Stimulated activated CD8-positive, alpha-beta memory T cell treated with anti-CD3 and anti-CD28 coated beads, Interleukin-15, amount 100 ng/mL, for 24 hours (primary cell): ENCODE measurements around the gene ASGR2.
"Not testable (repeated sequence)": the region's sequence is repeated elsewhere in the genome, so short reads cannot be mapped to it uniquely, and the experiment has no call there.

Experiments used
- DNase-seq: peaks from one replicate; pipeline ENCODE4 v3.0.0-alpha.2; 2020; ENCODE audit warnings: low read depth

The ASGR2 gene, protein sequence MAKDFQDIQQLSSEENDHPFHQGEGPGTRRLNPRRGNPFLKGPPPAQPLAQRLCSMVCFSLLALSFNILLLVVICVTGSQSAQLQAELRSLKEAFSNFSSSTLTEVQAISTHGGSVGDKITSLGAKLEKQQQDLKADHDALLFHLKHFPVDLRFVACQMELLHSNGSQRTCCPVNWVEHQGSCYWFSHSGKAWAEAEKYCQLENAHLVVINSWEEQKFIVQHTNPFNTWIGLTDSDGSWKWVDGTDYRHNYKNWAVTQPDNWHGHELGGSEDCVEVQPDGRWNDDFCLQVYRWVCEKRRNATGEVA

DNA sequence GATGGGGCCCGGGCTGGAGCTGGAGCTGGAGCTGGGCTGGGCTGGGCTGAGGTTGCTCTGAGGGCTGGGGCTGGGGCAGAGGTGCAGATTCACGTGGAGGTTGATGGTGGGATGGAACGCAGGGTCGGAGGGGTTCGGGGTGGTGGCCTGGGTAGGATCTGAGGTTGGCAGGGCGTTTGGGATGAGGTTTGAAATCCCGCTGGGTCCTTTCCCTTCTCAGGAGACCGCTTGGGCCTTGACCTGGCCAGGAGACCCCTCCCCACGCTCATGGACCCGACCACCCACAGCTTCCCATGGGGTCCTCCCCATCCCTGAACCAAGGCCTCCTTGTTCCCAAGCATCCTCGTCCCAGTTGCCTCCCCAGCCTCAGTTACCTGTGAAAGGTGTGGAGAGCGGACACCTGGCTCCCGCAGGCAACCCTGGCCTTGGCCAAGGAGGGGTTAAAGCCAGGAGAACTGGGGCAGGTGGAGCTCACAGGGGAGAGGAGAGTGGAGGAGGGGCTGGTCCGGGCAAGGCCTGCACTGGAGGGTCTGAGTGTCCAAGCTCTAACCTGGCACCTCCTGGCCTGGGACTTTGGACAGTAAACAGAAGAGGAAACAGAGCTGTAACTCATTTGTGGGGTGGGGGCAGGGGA, at the start of gene ASGR2:
Gene ASGR2, minus strand, starts transcription at position 582 of the 634 bp plus-strand sequence. CDS start 582 bp downstream, outside the sequence.
- no peak for DNase-seq

DNA sequence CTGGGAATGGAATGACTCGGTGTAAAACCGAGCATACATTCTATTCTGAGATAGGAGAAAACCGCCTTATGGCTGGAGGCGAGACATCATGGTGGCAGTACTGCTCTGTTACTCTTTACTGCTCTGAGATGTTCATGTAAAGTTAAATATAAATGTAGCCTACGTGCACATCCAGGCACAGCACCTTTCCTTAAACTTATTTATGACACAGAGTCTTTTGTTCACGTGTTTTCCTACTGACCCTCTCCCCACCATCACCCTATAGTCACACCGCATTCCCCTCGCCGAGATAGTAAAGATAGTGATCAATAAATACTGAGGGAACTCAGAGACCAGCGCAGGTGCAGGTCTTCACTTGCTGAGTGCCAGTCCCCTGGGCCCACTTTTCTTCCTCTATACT, 44.9 kb upstream of the ASGR2 start:
- not testable (repeated sequence) for DNase-seq

DNA sequence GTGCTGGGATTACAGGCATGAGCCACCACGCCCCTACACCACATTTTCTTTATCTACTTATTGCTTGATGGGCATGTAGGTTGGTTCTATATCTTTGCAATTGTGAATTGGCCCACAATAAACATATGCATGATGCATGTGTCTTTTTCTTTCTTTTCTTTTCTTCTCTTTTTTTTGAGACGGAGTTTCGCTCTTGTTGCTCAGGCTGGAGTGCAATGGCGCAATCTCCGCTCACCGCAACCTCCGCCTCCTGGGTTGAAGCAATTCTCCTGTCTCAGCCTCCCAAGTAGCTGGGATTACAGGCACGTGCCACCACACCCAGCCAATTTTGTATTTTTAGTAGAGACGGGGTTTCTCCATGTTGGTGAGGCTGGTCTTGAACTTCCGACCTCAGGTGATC, 43.8 kb upstream of the ASGR2 start:
- DNase-seq = not testable (repeated sequence)

DNA sequence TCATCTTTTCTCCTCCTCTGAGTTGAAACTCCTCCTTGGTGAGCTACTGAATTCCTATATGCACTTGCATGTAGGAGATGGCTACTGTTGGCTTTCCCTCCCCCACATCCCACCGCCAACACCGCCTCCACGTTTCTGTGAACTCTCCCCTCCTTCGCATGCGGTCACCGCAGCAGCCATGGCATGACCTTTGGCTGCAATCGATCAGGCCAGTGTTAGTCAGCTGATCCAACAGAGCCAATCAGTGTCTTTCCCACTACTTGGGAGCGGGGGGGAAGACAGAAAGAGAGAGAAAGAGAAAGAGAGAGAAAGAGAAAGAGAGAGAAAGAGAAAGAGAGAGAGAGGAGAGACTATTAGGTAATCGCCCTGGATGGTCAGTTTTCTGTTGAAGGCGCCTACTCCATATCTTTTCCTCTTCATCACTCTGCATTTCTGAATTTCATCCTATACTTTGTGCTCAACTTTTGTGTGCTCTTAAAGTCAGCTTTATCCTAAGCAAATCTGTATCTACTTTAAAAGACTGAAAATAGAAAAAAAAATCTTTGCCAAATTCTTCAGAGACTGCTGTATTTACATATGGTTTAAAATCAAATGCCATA, 41.8 kb upstream of the ASGR2 start:
- no peak for DNase-seq

DNA sequence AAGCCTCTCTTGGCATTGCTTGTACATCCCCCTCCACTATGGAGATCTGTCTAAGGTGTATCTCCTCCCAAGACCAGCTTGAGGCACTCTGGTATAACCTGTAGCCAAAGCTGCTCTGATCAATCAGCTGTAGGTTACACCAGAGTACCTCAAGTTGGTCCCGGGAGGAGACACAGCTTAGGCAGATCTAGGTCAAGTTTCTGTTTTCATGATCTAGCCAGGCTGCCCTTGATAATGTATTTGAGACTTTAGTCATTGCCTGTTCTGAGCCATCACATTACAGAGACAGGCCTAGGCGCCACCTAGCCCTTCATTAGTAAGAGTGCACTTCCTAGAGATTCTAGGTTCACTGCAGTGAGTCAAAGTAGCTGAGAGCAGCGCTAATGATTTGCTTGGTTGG, 33.1 kb upstream of the ASGR2 start:
- no peak for DNase-seq

DNA sequence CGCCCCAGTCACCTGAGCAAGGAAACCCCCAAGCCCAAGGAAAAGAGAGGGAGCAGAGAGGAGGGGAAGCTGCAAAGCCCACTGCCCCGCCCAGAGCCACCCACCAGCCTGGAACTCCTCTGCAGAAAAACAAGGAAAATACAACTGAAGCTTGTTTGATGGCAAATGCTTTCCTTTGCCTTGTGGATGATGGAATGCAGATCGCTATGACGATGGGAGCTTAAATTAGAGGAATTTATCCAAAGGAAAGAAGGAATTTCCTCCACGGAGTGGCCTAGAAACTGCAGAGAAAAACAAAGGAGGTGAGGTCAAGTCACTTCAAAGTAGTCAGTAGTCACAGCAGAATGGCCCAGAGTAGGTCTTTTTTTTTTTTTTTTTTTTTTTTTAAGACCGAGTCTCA, 31.5 kb upstream of the ASGR2 start:
- DNase-seq = no peak

DNA sequence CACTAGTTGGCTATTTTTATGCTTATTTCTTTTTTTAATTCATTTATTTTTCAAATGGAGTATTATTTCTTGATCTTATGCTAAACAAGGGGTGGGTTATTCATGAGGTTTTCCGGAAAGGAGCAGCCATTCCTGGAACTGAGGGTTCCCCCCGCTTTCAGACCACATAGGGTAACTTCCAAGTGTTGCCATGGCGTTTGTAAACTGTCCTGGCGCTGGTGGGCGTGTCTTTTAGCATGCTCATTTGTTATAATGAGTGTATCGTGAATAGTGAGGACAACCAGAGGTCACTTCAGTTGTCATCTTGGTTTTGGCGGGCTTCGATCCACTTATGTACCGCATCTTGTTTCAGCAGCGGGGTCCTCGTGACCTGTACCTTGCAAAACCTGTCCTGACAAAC, 29.6 kb upstream of the ASGR2 start:
- DNase-seq = no peak

DNA sequence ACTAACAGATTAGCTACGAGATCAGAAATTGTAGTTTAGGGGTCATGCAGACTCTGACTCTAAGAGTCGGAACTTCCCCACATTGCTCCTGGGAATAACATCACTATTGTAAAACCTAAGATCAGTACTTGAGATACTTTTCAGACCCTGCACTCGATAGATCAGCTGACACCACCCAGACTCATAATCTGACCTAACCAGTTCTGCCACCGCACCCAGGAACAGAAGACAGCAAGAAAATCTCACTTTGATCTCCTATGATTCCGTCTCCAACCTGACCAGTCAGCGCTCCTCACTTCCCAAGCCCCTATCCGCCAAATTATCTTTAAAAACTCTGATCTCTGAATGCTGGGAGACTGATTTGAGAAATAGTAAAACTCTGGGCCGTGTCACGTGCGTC, 27.2 kb upstream of the ASGR2 start:
- DNase-seq = no peak

DNA sequence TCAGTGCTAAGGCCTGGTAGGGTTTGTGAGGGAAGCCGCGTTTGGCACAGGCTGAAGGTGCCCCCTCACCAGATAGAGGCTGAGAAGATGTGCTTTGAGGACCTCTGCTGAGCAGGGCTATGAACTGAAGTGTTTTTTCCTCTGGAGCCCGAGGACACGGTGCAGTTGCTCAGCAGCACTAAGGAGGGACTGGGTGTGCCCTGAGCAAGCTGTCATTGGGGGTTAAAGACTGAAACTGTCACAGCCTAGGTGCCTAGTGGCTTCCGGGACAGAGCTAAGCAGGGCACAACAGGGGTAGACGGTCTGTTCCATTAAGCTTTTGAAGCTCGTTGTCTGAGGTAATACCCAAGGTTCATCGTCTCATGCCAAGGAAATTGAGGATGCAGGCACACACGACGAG, 24.8 kb upstream of the ASGR2 start:
- no peak for DNase-seq

DNA sequence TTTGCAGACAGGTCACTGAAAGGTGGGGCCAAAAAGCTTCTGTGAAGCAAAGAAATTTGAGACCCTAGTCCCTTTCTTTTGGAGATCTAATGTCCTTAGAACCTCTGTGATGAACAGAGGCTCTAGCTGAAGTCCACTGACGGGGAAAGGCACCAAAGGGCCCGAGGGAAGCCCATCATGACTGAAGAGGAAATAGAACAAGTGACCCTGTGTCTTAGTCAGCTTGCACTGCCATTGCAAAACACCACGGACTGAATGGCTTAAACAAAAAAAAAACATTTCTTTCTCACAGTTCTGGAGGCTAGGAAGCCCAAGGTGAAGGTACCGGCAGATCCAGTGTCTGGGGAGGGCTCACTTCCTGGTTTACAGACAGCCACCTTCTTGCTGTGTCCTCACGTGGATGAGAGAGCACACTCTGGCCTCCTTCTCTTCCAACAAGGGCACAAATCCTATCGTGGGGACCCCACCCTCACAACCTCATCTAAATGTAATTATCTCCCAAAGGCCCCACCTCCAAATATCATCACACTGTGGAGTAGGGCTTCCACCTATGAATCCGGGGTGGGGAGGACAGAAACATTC, 24.3 kb upstream of the ASGR2 start:
- DNase-seq = no peak

DNA sequence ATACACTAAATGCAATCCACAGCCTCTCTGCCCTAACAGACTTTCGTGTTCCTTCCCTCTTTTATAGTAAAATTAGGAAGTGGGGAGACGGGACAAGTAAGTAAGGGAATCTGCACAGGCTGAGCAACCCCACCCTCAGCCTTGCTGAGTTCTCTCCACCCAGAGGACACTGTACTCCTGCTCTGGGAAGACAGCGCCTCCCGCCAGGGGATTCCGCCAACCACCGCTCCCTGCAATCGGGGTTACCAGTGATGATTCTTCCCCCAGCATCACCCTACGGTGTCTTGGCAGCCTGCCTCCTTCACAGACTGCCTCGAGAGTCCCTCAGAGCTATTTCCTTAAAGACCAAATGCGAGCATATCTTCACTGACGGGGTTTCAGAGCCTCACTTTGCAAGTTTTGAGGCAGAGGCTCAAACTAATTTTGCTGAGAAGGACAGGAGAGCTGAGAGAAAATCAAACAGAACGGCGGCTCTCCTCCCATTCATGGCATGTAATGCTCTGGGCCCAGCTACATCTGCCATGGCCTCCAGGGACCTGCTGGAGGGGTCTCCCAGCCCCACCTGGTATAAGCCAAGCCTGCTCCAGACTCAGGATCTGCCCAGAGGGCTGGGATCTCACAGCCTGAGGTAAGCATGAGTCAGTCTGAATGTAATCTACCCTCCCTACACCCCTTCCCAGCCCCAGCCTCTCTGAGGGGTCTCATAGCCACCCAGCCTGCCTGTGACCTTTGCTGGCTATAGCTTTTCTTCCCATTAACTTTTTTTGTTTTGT, 22.7 kb upstream of the ASGR2 start:
- DNase-seq = no peak

DNA sequence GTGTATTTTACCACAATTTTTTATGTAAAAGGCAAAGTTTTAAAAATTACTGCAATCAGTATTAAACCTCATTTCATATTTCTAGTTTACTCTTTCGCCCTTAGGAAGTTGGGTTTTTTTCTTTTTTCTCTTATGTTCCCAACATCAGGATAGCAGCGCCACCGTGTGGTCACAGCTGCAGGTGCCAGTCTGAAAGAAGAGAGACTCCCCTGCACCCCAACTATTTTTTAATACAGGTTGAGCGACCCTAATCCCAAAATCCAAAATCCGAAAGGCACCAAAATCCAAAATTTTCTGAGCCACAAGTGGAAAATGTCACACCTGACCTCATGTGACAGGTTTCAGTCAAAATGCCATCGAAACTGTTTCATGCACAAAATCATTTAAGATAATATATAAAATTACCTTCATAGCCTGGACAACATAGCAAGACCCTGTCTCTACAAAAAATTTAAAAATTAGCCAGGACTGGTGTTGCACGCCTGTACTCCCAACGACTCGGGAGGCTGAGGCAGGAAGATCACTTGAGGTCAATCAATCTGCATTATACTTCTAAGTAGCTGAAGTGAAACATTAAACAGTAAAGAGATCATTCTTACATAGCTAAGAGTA, 21.8 kb upstream of the ASGR2 start:
- peak; percentile 60 for DNase-seq

DNA sequence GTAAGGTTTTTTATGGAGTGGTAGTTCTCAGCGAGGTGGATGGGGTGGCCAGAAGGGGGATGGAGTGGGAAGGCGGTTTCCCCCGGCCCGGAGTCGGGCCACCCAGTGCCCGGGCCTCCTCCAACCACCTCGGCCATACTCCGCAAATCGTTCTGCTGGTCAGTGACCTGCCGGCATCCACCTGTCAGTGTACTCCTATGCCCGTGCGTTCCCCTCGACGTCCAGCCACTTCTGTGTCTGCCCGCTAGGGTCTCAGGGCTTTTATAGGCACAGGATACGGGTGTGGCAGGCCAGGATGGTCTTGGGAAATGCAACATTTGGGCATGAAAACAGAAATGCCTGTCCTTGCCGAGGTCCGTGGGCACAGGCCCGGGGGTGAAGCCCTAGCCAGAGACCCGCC, 19.3 kb upstream of the ASGR2 start:
- DNase-seq = no peak

DNA sequence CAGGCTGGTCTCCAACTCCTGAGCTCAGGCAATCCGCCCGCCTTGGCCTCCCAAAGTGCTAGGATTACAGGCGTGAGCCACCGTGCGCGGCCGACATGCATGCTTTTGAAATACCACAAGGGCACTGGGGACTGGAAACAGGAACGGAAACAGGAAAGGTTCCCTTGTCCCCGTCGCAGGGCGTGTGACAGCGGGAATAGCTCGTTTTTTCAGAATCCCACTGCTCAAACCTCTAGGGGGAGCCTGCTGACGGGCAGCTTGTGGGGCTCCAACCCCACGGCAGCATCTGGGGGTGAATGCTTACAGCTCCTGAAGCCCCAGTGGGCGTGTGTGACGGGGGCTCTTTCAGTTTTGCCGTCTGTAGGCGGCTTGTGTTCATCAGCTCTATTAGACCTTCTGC, 18.8 kb upstream of the ASGR2 start:
- DNase-seq = no peak

DNA sequence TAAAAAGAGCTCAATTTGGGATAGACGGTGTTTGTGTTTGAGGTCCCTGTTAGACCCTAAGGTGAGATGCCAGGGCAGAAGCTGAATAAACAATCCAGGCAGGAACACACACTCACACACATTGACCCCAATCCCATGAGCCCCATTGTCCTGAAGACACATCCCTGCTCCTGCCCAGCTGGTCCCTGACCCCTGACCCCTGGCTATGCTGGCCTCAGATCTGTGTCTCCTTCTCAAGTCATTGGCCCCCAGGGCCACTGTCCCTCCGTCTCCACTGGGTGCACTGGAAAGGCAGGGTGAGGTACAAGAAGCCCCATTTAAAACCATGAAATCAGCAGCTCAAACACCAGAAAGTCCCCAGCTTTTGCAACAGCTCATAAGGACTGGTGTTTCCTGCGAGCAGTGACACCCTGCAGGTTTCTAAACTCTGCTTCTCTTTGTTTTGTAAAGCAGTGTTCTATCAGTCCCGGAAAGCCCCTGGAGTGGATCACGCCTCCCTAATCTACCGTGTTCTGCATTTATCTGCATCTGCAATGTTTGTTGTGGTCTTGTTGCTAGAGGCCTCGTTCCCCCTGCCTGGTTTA, 18.0 kb upstream of the ASGR2 start:
- no peak for DNase-seq

DNA sequence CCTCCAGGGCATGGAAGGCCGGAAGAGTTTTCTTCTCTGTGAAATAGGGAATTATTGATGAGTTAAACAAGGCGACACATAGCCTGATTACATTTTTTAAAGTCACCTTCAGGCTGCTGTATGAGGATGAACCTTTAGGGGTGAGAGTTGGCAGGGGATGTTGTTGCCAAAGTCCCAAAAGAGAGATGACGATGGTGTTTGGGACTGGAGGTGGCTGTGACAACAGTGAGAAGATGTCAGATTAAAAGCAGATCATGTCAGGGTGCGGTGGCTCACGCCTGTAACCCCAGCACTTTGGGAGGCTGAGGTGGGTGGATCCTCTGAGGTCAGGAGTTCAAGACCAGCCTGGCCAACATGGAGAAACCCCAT, 16.8 kb upstream of the ASGR2 start:
- DNase-seq = no peak

DNA sequence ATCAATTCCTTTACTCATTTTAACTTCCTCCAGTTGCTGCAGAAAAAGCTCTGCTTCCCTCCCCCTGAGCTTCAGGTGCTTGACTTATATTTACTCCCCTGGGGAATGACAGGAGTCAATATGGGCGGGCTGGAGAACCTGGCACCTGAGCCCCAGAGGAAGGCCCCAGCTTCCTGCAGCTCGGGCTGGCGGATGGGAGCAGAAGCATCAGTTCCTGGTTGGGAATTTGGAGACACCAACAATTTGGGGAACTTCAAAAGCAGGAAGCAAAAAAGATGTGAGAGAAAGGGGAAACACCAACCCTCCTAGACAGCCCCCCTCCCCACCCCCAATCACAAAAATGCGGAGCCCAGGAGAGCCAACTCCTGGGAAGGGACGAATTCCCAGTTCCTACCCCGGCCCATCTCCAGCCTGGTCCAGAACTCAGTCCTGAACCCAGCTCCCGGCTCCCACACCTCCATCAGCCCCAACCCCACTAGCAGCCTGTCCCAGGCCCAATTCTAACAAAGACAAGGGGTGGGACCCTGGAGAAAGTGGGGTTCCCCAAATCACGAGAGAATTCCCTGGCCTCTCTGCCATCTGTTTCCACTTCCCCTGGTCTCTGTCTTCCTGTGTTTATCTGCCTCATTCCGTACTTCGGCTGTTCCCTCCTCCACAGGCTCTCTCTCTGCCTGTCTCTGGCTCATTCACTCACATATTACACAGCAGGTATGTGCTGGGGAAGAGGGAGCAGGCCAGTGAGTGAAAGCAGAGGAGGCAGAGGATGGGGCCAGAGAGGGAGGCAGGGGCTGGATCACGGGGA, 16.2 kb upstream of the ASGR2 start:
- DNase-seq = no peak

DNA sequence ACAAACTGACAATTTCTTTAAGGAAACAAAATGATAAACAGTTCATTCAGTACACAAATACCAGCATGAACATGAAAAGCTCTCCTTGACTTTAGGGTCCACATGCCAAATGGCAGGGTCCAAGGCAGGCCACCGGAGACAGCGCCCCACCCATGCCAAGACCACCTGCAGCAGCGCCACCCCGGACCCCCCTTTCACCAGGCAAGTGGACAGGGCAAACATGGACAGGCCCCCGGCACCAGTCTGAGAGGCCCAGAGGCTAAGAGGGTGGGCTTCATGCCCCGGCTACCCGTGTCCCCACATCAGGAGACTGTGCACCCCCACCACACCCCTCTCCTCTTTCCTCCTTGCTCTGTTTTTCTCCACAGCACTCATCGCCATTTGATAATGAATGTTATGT, 14.7 kb upstream of the ASGR2 start:
- DNase-seq = no peak

DNA sequence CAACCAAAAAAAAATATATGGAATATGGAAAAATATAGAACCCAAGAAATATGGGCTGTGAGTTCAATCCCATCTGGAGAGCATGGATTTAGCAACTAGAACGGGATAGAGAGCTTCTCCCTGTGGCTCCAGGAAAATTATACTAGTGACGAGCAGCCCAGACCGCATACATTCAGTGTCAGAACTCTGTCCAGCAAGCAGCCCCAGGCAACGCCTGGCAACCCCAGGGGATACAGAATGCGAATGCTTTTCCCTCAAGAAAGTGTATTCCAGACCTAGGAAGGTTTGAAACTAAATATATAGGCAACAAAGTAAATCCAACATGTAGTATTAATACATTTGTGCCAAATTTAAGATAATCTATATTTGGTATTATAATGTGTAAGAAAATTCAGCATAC, 13.5 kb upstream of the ASGR2 start:
- no peak for DNase-seq

DNA sequence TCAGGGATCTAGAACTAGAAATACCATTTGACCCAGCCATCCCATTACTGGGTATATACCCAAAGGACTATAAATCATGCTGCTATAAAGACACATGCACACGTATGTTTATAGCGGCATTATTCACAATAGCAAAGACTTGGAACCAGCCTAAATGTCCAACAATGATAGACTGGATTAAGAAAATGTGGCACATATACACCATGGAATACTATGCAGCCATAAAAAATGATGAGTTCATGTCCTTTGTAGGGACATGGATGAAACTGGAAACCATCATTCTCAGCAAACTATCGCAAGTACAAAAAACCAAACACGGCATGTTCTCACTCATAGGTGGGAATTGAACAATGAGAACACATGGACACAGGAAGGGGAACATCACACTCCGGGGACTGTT, 12.9 kb upstream of the ASGR2 start:
- not testable (repeated sequence) for DNase-seq

DNA sequence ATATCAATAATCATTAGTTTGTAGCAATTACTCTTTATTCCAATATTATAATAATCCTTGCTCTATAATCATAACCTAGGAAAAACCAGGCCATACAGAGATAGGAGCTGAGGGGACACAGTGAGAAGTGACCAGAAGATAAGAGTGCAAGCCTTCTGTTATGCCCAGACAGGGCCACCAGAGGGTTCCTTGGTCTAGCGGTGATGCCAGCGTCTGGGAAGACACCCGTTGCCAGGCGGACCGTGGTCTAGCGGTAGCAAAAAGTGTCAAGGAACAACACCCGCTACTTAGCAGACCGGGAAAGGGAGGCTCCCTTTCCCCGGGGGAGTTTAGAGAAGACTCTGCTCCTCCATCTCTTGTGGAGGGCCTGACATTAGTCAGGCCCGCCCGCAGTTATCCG, 11.8 kb upstream of the ASGR2 start:
- DNase-seq = not testable (repeated sequence)
